Pericardium fibroblast (primary cell): ENCODE results near the gene F11R. TPM values are rescaled to one million over a fixed set of nuclear protein-coding genes. Genes with fewer than 3 reads are reported as not detected.

ENCODE experiments used
- total RNA-seq: library from RNA; depleted of rRNA; stranded (reverse); fragments of >200 nt; gene quantifications from 2 replicates; pipeline ENCODE4 v1.2.3, GENCODE V29; 2015

The F11R gene
- 6.6 and 11.7 TPM in 2 replicates for total RNA-seq

GRCh38 chr1:161020509-161021164 is at the start of gene F11R:
F11R (minus strand) TSS chr1:161021152; CDS start chr1:161021073, 79 bp downstream.

GRCh38 chr1:161069731-161070270 is 48.8 kb upstream of the F11R start, which contains the start of gene ARHGAP30:
ARHGAP30 (minus strand) TSS chr1:161069891; CDS start chr1:161069624, 267 bp downstream.

DNA sequence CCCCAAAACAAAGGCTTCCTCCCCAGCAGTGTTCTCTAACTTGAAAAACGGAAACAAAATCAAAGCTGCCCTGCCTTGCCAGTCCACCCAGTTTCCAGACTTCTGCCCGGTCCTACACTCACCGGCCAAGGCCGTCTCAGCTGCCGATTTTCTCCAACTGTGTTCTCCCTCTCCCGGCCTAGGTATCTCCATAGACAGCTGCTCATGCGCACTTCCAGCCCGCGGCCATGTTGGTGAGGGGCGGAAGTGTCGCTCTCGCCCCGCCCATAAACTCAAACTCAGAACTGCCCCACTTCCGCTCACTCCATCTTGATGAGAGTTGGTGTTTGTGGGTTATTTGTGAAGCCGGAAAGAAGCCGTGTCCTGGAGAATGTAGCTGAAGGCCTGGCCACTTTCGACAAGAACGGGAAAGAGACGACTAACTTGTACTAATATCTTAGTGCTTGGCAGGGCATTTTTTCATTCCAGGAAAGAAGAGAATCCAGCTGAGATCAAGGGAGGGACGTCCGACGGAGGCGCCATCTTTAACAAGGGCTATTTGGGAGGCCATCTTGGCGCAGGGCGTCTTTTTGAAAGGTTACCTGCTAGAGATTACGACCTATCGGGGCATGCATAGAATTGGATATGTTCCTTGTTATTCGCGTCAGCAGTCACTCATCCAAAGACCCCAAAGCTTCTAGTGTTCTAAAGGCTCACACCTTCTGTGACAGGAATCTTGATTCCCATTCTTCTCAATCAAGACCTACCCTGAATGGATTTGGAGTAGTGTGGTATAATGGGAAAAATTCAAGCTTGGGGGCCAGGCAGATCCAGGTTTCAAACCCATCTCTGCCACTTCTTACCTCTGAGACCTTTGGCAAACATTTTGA is 25.0 kb upstream of the F11R start, which contains the start of gene USF1:
Gene USF1 (minus strand): TSS at position 242 of the 869 bp plus-strand sequence. CDS start 2,702 bp downstream, outside the sequence.

DNA sequence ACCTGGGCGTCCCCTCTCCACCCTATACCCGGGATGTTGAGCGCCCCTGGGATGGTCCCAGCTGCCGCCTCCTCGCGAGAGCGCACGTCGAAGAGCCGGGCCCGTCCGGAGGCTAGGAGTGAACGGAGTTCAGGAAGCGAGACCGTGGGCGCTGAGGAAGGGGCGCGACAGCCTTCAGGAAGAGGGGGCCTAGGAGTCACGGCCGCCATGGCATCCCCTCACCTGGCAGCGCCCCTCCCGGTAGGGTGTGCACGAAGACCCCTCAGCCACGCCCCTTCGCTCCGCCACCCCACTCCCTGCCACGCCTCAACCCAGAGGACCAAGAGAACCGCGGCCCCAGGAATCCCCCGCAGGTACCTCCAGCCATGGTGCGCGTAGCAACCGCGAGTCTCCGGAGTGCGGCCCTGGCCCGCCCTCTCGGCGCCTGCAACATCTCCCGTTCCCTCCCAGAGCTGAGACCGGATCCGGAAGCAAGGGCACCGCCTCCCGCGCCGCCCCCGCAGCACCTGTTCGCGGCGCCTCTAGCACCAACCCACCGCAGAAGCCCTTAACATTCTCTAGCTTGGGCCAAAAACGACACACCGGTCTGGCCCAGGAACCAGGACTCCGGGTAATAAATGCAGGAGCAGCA is 17.7 kb upstream of the F11R start, which contains the start of gene TSTD1:
Gene TSTD1 (minus strand): TSS at position 442 of the 631 bp plus-strand sequence. CDS start 75 bp downstream, at position 367.

DNA sequence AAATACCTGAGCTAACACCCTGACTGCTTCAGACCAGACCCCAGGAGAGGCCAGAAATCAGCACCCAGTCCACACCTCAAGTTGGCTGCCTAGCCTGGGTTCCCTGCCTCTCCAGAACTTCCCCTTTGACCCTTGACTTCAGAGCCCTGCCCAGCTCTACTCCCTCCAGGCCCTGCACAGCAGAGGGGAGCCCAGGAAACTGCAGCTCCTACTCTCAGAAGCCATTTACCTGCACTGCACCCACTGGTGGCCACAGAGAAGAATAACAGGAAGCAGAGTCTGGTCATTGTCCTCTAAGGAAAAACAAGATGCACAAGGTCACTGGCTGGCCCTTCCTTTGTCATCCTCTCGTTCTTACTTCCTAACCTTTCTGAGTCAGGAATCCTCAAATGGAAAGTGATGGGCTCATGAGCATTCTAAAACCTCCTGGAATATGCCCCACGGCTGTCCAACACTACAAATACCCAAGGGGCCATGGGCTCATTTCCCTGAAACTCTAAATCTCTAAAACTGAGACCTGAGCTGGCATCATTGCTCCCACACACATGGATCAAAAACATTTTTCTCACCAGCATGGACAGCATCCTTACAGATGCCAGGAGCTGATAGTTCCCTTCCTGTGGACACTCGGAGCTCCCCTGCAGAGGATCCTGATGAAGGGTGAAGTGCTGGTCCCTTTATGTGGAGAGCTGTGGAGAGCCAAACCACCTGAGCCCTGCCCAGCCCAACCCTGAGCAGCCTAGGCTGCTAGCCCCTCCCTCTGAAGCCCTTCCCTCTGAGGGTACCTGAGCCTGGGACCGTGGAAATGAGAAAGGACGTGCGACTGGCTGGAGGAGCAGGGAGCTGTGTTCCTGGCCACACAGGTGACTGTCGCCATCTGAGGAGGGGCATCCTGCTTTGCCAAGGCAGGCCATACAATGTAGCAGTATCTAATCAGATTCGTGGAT is 66.5 kb downstream of the F11R start, which contains the start of gene ITLN2:
Gene ITLN2 (minus strand): TSS at position 652 of the 947 bp plus-strand sequence. CDS start 68 bp downstream, at position 584.

Other genes with a start within 250 kb of the F11R start
- not detected in 2 replicates for gene LY9, start 225.0 kb downstream of the F11R start, total RNA-seq
- gene CD244, start 158.3 kb downstream of the F11R start, total RNA-seq = 0.70 and 4.0 TPM in 2 replicates
- 3.5 and 123 TPM in 2 replicates for gene ITLN1, start 136.0 kb downstream of the F11R start, total RNA-seq
- gene ITLN2, start 66.3 kb downstream of the F11R start, total RNA-seq = 0.47 TPM in 1 of 2 replicates, not detected in the other
- gene TSTD1, start 17.8 kb upstream of the F11R start, total RNA-seq = 37.9 TPM in 1 of 2 replicates, not detected in the other
- gene USF1, start 24.8 kb upstream of the F11R start, total RNA-seq = 33.5 and 36.9 TPM in 2 replicates
- not detected in 2 replicates for gene ARHGAP30, start 48.7 kb upstream of the F11R start, total RNA-seq
- 0.12 TPM in 1 of 2 replicates, not detected in the other for gene NECTIN4, start 68.4 kb upstream of the F11R start, total RNA-seq
- 0.58 and 3.3 TPM in 2 replicates for gene KLHDC9, start 77.2 kb upstream of the F11R start, total RNA-seq
- 39.3 and 49.1 TPM in 2 replicates for gene PFDN2, start 96.9 kb upstream of the F11R start, total RNA-seq
- gene NIT1, start 97.0 kb upstream of the F11R start, total RNA-seq = 20.6 and 24.7 TPM in 2 replicates
- gene DEDD, start 111.5 kb upstream of the F11R start, total RNA-seq = 18.0 and 18.2 TPM in 2 replicates
- 81.6 and 105 TPM in 2 replicates for gene UFC1, start 132.8 kb upstream of the F11R start, total RNA-seq
- 9.0 and 10.4 TPM in 2 replicates for gene USP21, start 138.3 kb upstream of the F11R start, total RNA-seq
- gene PPOX, start 145.3 kb upstream of the F11R start, total RNA-seq = 6.5 and 11.8 TPM in 2 replicates
- gene B4GALT3, start 156.4 kb upstream of the F11R start, total RNA-seq = 23.6 and 26.8 TPM in 2 replicates
- 1.8 and 3.4 TPM in 2 replicates for gene ADAMTS4, start 177.9 kb upstream of the F11R start, total RNA-seq
- 84.6 and 90.7 TPM in 2 replicates for gene NDUFS2, start 181.2 kb upstream of the F11R start, total RNA-seq
- gene FCER1G, start 194.1 kb upstream of the F11R start, total RNA-seq = not detected in 2 replicates
- not detected in 2 replicates for gene APOA2, start 202.5 kb upstream of the F11R start, total RNA-seq
- gene TOMM40L, start 204.9 kb upstream of the F11R start, total RNA-seq = 2.5 and 5.8 TPM in 2 replicates
- not detected in 2 replicates for gene NR1I3, start 217.1 kb upstream of the F11R start, total RNA-seq
- gene PCP4L1, start 237.6 kb upstream of the F11R start, total RNA-seq = not detected in 2 replicates